MM.1S (cell line): ENCODE results near the gene CACNA1C.

Source experiments
- DNase-seq: peaks from one replicate; pipeline ENCODE4 v3.0.0-alpha.2; 2015
- H2AFZ ChIP-seq: fragments of 300-600 bp; sonication (generic); 2 replicates; pipeline ENCODE4 v1.6.0; 2016; ENCODE audit warnings: antibody characterized with exemption, low read length
- H3F3A ChIP-seq: fragments of 300-600 bp; sonication (generic); 2 replicates; pipeline ENCODE4 v1.6.1; 2016; ENCODE audit warnings: mild to moderate bottlenecking, antibody characterized with exemption, low read length, moderate library complexity, mixed read lengths; ENCODE audit not compliant: insufficient read depth
- H3K27ac ChIP-seq: fragments of 300-600 bp; sonication (generic); 2 replicates; pipeline ENCODE4 v1.5.1; 2016; ENCODE audit warnings: mild to moderate bottlenecking, low read length
- H3K27me3 ChIP-seq: fragments of 300-600 bp; sonication (generic); replicated peaks from 2 replicates; pipeline ENCODE4 v1.6.0; 2016; ENCODE audit warnings: low read length; ENCODE audit not compliant: insufficient read depth
- H3K36me3 ChIP-seq: fragments of 300-600 bp; sonication (generic); replicated peaks from 2 replicates; pipeline ENCODE4 v1.6.1; 2016; ENCODE audit warnings: mild to moderate bottlenecking, low read length, mixed read lengths; ENCODE audit not compliant: insufficient read depth
- H3K4me1 ChIP-seq: fragments of 300-600 bp; sonication (generic); 2 replicates; pipeline ENCODE4 v1.6.1; 2016; ENCODE audit warnings: low read length, mixed read lengths
- H3K4me2 ChIP-seq: fragments of 300-600 bp; sonication (generic); 2 replicates; pipeline ENCODE4 v1.6.0; 2016; ENCODE audit warnings: low read depth, low read length
- H3K4me3 ChIP-seq: fragments of 300-600 bp; sonication (generic); 2 replicates; pipeline ENCODE4 v1.5.1; 2016; ENCODE audit warnings: low read length, mixed read lengths
- H3K79me2 ChIP-seq: fragments of 300-600 bp; sonication (generic); 2 replicates; pipeline ENCODE4 v1.6.1; 2016; ENCODE audit warnings: mixed run types, low read length, mixed read lengths
- H3K9ac ChIP-seq: fragments of 300-600 bp; sonication (generic); 2 replicates; pipeline ENCODE4 v1.6.1; 2016; ENCODE audit warnings: low read length, mixed read lengths
- H3K9me2 ChIP-seq: fragments of 300-600 bp; sonication (generic); replicated peaks from 2 replicates; pipeline ENCODE4 v1.6.1; 2016; ENCODE audit warnings: mild to moderate bottlenecking, low read length, mixed read lengths; ENCODE audit not compliant: insufficient read depth
- H3K9me3 ChIP-seq: fragments of 300-600 bp; sonication (generic); replicated peaks from 2 replicates; pipeline ENCODE4 v1.6.1; 2016; ENCODE audit warnings: mild to moderate bottlenecking, low read length, mixed read lengths; ENCODE audit not compliant: insufficient read depth
- H4K20me1 ChIP-seq: fragments of 300-600 bp; sonication (generic); 2 replicates; pipeline ENCODE4 v1.6.1; 2016; ENCODE audit warnings: mild to moderate bottlenecking, low read length, moderate library complexity, mixed read lengths; ENCODE audit not compliant: insufficient read depth
- EZH2 ChIP-seq: fragments of 300-600 bp; sonication (generic); optimal IDR thresholded peaks from 2 replicates; pipeline ENCODE3; 2017; ENCODE audit warnings: low read depth, mild to moderate bottlenecking, antibody characterized with exemption, low read length, mixed read lengths
- EZH2phosphoT487 ChIP-seq: fragments of 300-600 bp; sonication (generic); IDR thresholded peaks from 2 replicates; pipeline ENCODE4 v1.6.1; 2018; ENCODE audit warnings: antibody characterized with exemption, low read length
- TF ChIP-seq, protein P1 (sequence below): fragments of 300-600 bp; sonication (generic); IDR thresholded peaks from 2 replicates; pipeline ENCODE4 v1.5.1; 2016; ENCODE audit warnings: antibody characterized with exemption, low read length, mixed read lengths

Gene CACNA1C

DNA sequence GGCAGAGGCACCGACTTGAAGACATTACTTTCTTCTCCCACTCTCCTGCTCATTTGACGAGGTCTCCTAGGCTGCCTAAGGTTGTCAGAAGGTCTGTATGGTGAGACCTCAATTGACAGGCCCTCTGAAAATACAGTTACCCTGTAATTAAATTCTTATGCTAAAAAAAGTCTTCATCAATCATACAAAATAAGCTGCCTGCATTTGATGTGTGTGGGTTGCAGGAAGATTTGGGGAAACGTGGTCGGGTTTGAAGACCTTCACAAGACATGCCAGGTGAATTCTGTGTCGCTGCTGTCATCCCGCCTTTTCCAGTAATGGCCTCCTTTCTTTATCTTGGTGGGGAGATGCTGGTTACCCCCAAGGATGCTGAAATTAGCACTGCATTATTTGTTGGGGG, 299.4 kb downstream of the CACNA1C start:
- H3K36me3 ChIP-seq: no peaks in the 10 kb centered on the region
- TF ChIP-seq EZH2phosphoT487 (no peak), EZH2 (no peak)
- TF ChIP-seq, protein P1, sequence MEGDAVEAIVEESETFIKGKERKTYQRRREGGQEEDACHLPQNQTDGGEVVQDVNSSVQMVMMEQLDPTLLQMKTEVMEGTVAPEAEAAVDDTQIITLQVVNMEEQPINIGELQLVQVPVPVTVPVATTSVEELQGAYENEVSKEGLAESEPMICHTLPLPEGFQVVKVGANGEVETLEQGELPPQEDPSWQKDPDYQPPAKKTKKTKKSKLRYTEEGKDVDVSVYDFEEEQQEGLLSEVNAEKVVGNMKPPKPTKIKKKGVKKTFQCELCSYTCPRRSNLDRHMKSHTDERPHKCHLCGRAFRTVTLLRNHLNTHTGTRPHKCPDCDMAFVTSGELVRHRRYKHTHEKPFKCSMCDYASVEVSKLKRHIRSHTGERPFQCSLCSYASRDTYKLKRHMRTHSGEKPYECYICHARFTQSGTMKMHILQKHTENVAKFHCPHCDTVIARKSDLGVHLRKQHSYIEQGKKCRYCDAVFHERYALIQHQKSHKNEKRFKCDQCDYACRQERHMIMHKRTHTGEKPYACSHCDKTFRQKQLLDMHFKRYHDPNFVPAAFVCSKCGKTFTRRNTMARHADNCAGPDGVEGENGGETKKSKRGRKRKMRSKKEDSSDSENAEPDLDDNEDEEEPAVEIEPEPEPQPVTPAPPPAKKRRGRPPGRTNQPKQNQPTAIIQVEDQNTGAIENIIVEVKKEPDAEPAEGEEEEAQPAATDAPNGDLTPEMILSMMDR: no peak
- no peaks in the 10 kb centered on the region for H3K9me2 ChIP-seq
- no peaks in the 10 kb centered on the region for H3F3A ChIP-seq
- no peak for DNase-seq
- no peak overlapping the region for H3K9ac ChIP-seq
- peaks cover 14% of the 10 kb centered on the region; the same call in 1 of the 2 replicates for H3K4me1 ChIP-seq
- no peaks in the 10 kb centered on the region for H4K20me1 ChIP-seq
- H3K9me3 ChIP-seq: no peaks in the 10 kb centered on the region
- H3K27me3 ChIP-seq: no peaks in the 10 kb centered on the region
- H2AFZ ChIP-seq: no peak overlapping the region
- no peaks in the 10 kb centered on the region for H3K79me2 ChIP-seq
- no peak overlapping the region for H3K27ac ChIP-seq
- no peak overlapping the region for H3K4me2 ChIP-seq
- H3K4me3 ChIP-seq: no peak overlapping the region

DNA sequence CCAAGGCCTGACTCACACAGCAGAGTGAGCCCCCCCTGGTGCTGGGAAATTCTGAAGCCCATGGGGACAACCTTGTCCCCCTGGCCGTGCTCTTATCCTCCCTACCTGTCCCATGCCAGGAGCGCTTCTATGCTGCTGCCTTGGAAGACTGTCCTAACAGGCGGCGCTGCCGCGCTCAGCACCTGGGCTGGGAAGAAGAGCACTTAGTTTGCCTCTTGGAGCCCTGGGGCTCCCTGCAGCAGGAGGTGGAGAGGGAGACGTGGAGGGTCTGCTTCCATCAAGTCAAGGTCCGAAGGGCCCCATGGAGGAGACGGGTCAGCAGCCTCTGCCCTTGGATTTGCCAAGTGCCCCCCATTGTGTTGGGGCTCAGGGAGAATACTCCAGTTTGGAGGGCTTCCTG, 300.5 kb downstream of the CACNA1C start:
- DNase-seq: no peak
- Histone ChIP-seq H3K9me3 (no peaks in the 10 kb centered on the region), H3K4me2 (no peak overlapping the region), H3K4me3 (no peak overlapping the region), H3K79me2 (no peaks in the 10 kb centered on the region), H3K27me3 (no peaks in the 10 kb centered on the region), H3F3A (0 out of 2 replicates have a peak, but pooled peaks cover 1% of the 10 kb centered on the region), H2AFZ (no peak overlapping the region), H3K4me1 (peaks cover 25% of the 10 kb centered on the region), H3K9me2 (no peaks in the 10 kb centered on the region), H4K20me1 (no peaks in the 10 kb centered on the region), H3K27ac (no peak overlapping the region), H3K36me3 (no peaks in the 10 kb centered on the region), H3K9ac (no peak overlapping the region)
- TF ChIP-seq EZH2phosphoT487: no peak
- no peak for TF ChIP-seq EZH2
- TF ChIP-seq, protein P1: no peak

DNA sequence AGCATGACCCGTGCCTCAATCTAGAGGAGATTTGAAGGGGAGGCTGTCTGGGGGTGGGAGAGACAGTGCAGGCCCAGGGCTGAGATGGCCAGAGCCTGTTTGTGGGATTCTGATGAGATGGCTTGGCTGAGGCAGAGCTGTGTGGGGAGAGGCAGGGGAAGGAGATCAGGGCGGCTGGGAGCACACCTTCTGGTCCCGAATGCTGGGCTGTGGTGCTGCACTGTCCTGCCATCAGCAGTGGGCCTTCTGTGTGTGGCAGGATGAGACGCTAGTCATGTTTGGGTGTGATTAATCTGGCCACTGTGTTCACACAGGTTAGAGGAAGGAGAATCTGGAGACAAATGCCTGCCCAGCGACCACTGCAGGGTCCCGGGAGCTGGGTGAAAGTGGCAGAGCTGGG, 300.9 kb downstream of the CACNA1C start:
- H3F3A ChIP-seq: 0 out of 2 replicates have a peak, but pooled peaks cover 5% of the 10 kb centered on the region
- H3K27ac ChIP-seq: no peak overlapping the region
- H3K79me2 ChIP-seq: no peaks in the 10 kb centered on the region
- H3K9ac ChIP-seq: no peak overlapping the region
- H3K9me3 ChIP-seq: no peaks in the 10 kb centered on the region
- peaks cover 29% of the 10 kb centered on the region for H3K4me1 ChIP-seq
- no peak overlapping the region for H3K4me3 ChIP-seq
- no peaks in the 10 kb centered on the region for H4K20me1 ChIP-seq
- no peak overlapping the region for H3K4me2 ChIP-seq
- no peak for DNase-seq
- no peaks in the 10 kb centered on the region for H3K36me3 ChIP-seq
- TF ChIP-seq EZH2 (no peak), EZH2phosphoT487 (no peak)
- TF ChIP-seq, protein P1: no peak
- no peak overlapping the region for H2AFZ ChIP-seq
- no peaks in the 10 kb centered on the region for H3K27me3 ChIP-seq
- H3K9me2 ChIP-seq: no peaks in the 10 kb centered on the region
